ENCODE measurements around the gene CD300C. TPM values are rescaled to one million over a fixed set of nuclear protein-coding genes. Genes with fewer than 3 reads are reported as not detected.

Gene CD300C
- total RNA-seq, 1 donor from 2014 or later: not detected

GRCh38 chr17:74536890-74537289 is 9.0 kb downstream of the CD300C start:
- Mint-ChIP-seq H3K4me3 (ENCODE audit: unreplicated experiment) (no peak overlapping the region), H3K36me3 (ENCODE audit: unreplicated experiment) (peaks cover 5% of the 10 kb centered on the region), H3K27me3 (ENCODE audit: unreplicated experiment) (peaks cover 11% of the 10 kb centered on the region), H3K9me3 (ENCODE audit: unreplicated experiment) (peaks cover 2% of the 10 kb centered on the region), H3K4me1 (ENCODE audit: low read depth, unreplicated experiment) (no peaks in the 10 kb centered on the region), H3K27ac (ENCODE audit: unreplicated experiment) (no peak overlapping the region)
- DNase-seq: no peak
- TF ChIP-seq CTCF (IDR thresholded peaks at IDR 0.05; ENCODE audit: partially characterized antibody, unreplicated experiment): no peak

GRCh38 chr17:74532115-74532514 is 13.8 kb downstream of the CD300C start:
- Mint-ChIP-seq H3K4me3 (ENCODE audit: unreplicated experiment) (no peak overlapping the region), H3K36me3 (ENCODE audit: unreplicated experiment) (peaks cover 8% of the 10 kb centered on the region), H3K27ac (ENCODE audit: unreplicated experiment) (no peak overlapping the region), H3K9me3 (ENCODE audit: unreplicated experiment) (peaks cover 3% of the 10 kb centered on the region), H3K4me1 (ENCODE audit: low read depth, unreplicated experiment) (no peaks in the 10 kb centered on the region), H3K27me3 (ENCODE audit: unreplicated experiment) (peaks cover 3% of the 10 kb centered on the region)
- DNase-seq: no peak
- TF ChIP-seq CTCF (IDR thresholded peaks at IDR 0.05; ENCODE audit: partially characterized antibody, unreplicated experiment): no peak

- DNase-seq: no peak
- Mint-ChIP-seq H3K9me3 (ENCODE audit: unreplicated experiment) (peaks cover 5% of the 10 kb centered on the region), H3K27me3 (ENCODE audit: unreplicated experiment) (peaks cover 5% of the 10 kb centered on the region), H3K4me1 (ENCODE audit: low read depth, unreplicated experiment) (no peaks in the 10 kb centered on the region), H3K36me3 (ENCODE audit: unreplicated experiment) (peaks cover 8% of the 10 kb centered on the region), H3K27ac (ENCODE audit: unreplicated experiment) (no peak within 1 kb of the TSS), H3K4me3 (ENCODE audit: unreplicated experiment) (no peak within 1 kb of the TSS)
- TF ChIP-seq CTCF (IDR thresholded peaks at IDR 0.05; ENCODE audit: partially characterized antibody, unreplicated experiment): no peak
These were observed 14.6 kb downstream of the CD300C start, which contains the start of gene CD300LB for GRCh38 chr17:74531231-74531761. TSS of gene CD300LB (minus strand) at chr17:74531475. CDS start at chr17:74531350, 125 bp downstream.

- Mint-ChIP-seq H3K9me3 (ENCODE audit: unreplicated experiment) (peaks cover 5% of the 10 kb centered on the region), H3K4me1 (ENCODE audit: low read depth, unreplicated experiment) (no peaks in the 10 kb centered on the region), H3K4me3 (ENCODE audit: unreplicated experiment) (no peak overlapping the region), H3K36me3 (ENCODE audit: unreplicated experiment) (peaks cover 13% of the 10 kb centered on the region), H3K27ac (ENCODE audit: unreplicated experiment) (no peak overlapping the region), H3K27me3 (ENCODE audit: unreplicated experiment) (peaks cover 5% of the 10 kb centered on the region)
- DNase-seq: no peak
- no peak for TF ChIP-seq CTCF (IDR thresholded peaks at IDR 0.05; ENCODE audit: partially characterized antibody, unreplicated experiment)
These were observed 15.1 kb downstream of the CD300C start for GRCh38 chr17:74530831-74531150.

- Mint-ChIP-seq H3K27me3 (ENCODE audit: unreplicated experiment) (peaks cover 12% of the 10 kb centered on the region), H3K4me3 (ENCODE audit: unreplicated experiment) (no peak overlapping the region), H3K4me1 (ENCODE audit: low read depth, unreplicated experiment) (no peaks in the 10 kb centered on the region)
These were observed 16.7 kb downstream of the CD300C start for GRCh38 chr17:74529243-74529642.

More at GRCh38 chr17:74529243-74529642, 16.7 kb downstream of the CD300C start:
- peaks cover 9% of the 10 kb centered on the region for H3K9me3 Mint-ChIP-seq (ENCODE audit: unreplicated experiment)
- H3K36me3 Mint-ChIP-seq (ENCODE audit: unreplicated experiment): peaks cover 16% of the 10 kb centered on the region
- no peak for DNase-seq
- H3K27ac Mint-ChIP-seq (ENCODE audit: unreplicated experiment): no peak overlapping the region
- no peak for TF ChIP-seq CTCF (IDR thresholded peaks at IDR 0.05; ENCODE audit: partially characterized antibody, unreplicated experiment)

Measured in glutamatergic neuron (in vitro differentiated cells).